PC-9 (cell line): ENCODE data around the gene COL4A3. TPM values are rescaled to one million over a fixed set of nuclear protein-coding genes. Genes with fewer than 3 reads are reported as not detected.

ENCODE experiments used
- BruUV-seq: library from RNA; stranded (reverse); fragments of 400-500 nt; replicated peaks from 2 replicates; lab custom pipeline; 2021; lab: Mats Ljungman, UMichigan
- CTCF ChIA-PET: fragments of 300-600 bp; sonication (Branson Sonifier 250); formaldehyde crosslinking; loops from one replicate; lab custom pipeline; 2022; ENCODE audit warnings: antibody characterized with exemption; lab: Charles Lee
- POLR2A ChIA-PET: fragments of 300-600 bp; sonication (Branson Sonifier 250); formaldehyde crosslinking; loops from one replicate; lab custom pipeline; 2022; ENCODE audit warnings: antibody characterized with exemption; ENCODE audit not compliant: unreplicated experiment; lab: Charles Lee
- DNase-seq, 2 experiments: peaks; one replicate each; pipeline versions ENCODE4 v3.0.0 to v3.0.0-alpha.2; 2015 to 2022; ENCODE audit warnings: mixed read lengths in 1 of 2
- H2AFZ ChIP-seq: fragments of 200-600 bp; sonication (generic); 2 replicates; pipeline ENCODE4 v1.8.1; 2017; ENCODE audit warnings: antibody characterized with exemption
- H3F3A ChIP-seq: fragments of 200-600 bp; sonication (generic); 2 replicates; pipeline ENCODE4 v1.8.1; 2017; ENCODE audit warnings: antibody characterized with exemption, mild to moderate bottlenecking, low read depth; ENCODE audit not compliant: insufficient read depth
- H3K27ac ChIP-seq: fragments of 200-600 bp; sonication (generic); 2 replicates; pipeline ENCODE4 v1.6.1; 2016; ENCODE audit warnings: mixed run types
- H3K27me3 ChIP-seq: fragments of 200-600 bp; sonication (generic); 2 replicates; pipeline ENCODE4 v1.6.1; 2016; ENCODE audit warnings: low read depth, mixed run types; ENCODE audit not compliant: insufficient read depth
- H3K36me3 ChIP-seq: fragments of 200-600 bp; sonication (generic); 2 replicates; pipeline ENCODE4 v1.6.1; 2016; ENCODE audit warnings: low read depth, mixed run types
- H3K4me1 ChIP-seq: fragments of 200-600 bp; sonication (generic); replicated peaks from 2 replicates; pipeline ENCODE4 v1.6.1; 2016; ENCODE audit warnings: mixed run types; ENCODE audit not compliant: insufficient read depth
- H3K4me2 ChIP-seq: fragments of 200-600 bp; sonication (generic); 2 replicates; pipeline ENCODE4 v1.6.1; 2017; ENCODE audit warnings: mixed run types
- H3K4me3 ChIP-seq: fragments of 200-600 bp; sonication (generic); 2 replicates; pipeline ENCODE4 v1.6.1; 2016; ENCODE audit warnings: mixed run types
- H3K79me2 ChIP-seq: fragments of 200-600 bp; sonication (generic); 2 replicates; pipeline ENCODE4 v1.6.1; 2017; ENCODE audit warnings: low read depth, mixed run types
- H3K9me2 ChIP-seq: fragments of 200-600 bp; sonication (generic); 2 replicates; pipeline ENCODE4 v1.8.1; 2017; ENCODE audit warnings: mild to moderate bottlenecking; ENCODE audit not compliant: insufficient read depth
- H3K9me3 ChIP-seq: fragments of 200-600 bp; sonication (generic); 2 replicates; pipeline ENCODE4 v1.8.1; 2016; ENCODE audit warnings: low read depth; ENCODE audit not compliant: insufficient read depth
- H4K20me1 ChIP-seq: fragments of 200-600 bp; sonication (generic); 2 replicates; pipeline ENCODE4 v1.8.1; 2017; ENCODE audit not compliant: insufficient read depth
- EZH2 ChIP-seq: fragments of 200-600 bp; sonication (generic); IDR thresholded peaks from 2 replicates; pipeline ENCODE4 v1.8.0; 2017; ENCODE audit warnings: antibody characterized with exemption, low read depth
- intact Hi-C: fragments of 100-400 bp; cut with micrococcal nuclease; formaldehyde crosslinking; loops from one replicate; pipeline ENCODE4 v1.10.0; 2022; ENCODE audit not compliant: unreplicated experiment
- total RNA-seq: library from RNA; stranded (reverse); gene quantifications from 2 replicates; pipeline ENCODE4 v1.2.3, GENCODE V29; 2021
- TF ChIP-seq, protein P1 (sequence below): fragments of 200-600 bp; sonication (generic); conservative IDR thresholded peaks from 2 replicates; pipeline ENCODE4 v1.6.1; 2017; ENCODE audit warnings: mixed run types, antibody characterized with exemption, mild to moderate bottlenecking, moderate library complexity

COL4A3 gene
- total RNA-seq, 1 experiment from 2014 or later = 2.2 TPM

DNA sequence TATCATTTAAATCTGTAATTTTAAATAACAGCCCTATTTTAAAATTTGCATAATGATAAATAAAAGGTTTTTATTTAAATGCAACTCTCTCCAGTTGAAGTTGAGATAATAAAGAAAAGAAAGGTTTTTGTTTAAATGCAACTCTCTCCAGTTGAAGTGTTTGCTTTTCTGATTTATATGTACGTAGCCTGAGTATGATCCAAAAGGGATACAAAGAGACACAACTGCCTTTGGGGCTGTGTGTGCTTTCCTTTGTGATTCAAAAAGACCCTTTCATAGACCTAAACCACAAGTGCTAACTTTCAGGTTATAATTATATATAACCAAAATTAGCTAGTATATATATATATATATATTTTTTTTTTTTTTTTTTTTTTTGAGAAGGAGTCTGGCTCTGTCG is 84.5 kb downstream of the COL4A3 start:
- no peaks in the 10 kb centered on the region for H3K9me3 ChIP-seq
- no peaks in the 10 kb centered on the region for H3K27me3 ChIP-seq
- TF ChIP-seq EZH2 = no peak
- ChIA-PET CTCF (no interaction called here), POLR2A (no interaction called here)
- no peak overlapping the region for H2AFZ ChIP-seq
- H4K20me1 ChIP-seq = no peaks in the 10 kb centered on the region
- H3K79me2 ChIP-seq = no peaks in the 10 kb centered on the region
- no peak overlapping the region for H3K4me3 ChIP-seq
- intact Hi-C loops = no loop called here
- H3F3A ChIP-seq = no peaks in the 10 kb centered on the region
- no peak overlapping the region for H3K27ac ChIP-seq
- DNase-seq = no peak
- BruUV-seq = no TSS peak
- no peaks in the 10 kb centered on the region for H3K4me1 ChIP-seq
- no peaks in the 10 kb centered on the region for H3K36me3 ChIP-seq
- H3K4me2 ChIP-seq = no peak overlapping the region
- no peaks in the 10 kb centered on the region for H3K9me2 ChIP-seq

DNA sequence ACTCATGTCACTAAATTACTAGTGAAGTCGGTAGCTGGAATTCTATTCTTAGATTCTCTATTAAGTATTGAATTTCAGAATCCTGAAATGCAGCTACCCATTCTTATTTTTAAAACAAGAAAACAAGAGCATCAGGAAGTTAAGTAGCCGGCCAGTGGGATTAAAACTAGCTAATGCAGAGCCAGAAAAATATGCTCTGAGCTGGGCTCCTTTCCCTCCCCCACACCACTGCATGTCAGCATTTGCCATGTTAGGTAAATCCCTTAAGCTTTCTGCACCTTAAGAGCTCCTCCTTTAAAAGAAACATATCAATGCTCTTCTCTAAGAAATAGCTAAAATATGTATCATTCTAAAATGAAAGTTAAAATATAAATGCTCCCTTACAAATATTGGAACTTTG is 88.4 kb downstream of the COL4A3 start:
- Histone ChIP-seq H3K4me2 (no peak overlapping the region), H3F3A (no peaks in the 10 kb centered on the region), H3K9me3 (no peaks in the 10 kb centered on the region), H4K20me1 (no peaks in the 10 kb centered on the region), H3K4me1 (no peaks in the 10 kb centered on the region), H3K36me3 (no peaks in the 10 kb centered on the region), H3K27me3 (no peaks in the 10 kb centered on the region), H3K9me2 (no peaks in the 10 kb centered on the region), H3K4me3 (no peak overlapping the region), H3K79me2 (no peaks in the 10 kb centered on the region), H3K27ac (no peak overlapping the region), H2AFZ (no peak overlapping the region)
- TF ChIP-seq, protein P1, sequence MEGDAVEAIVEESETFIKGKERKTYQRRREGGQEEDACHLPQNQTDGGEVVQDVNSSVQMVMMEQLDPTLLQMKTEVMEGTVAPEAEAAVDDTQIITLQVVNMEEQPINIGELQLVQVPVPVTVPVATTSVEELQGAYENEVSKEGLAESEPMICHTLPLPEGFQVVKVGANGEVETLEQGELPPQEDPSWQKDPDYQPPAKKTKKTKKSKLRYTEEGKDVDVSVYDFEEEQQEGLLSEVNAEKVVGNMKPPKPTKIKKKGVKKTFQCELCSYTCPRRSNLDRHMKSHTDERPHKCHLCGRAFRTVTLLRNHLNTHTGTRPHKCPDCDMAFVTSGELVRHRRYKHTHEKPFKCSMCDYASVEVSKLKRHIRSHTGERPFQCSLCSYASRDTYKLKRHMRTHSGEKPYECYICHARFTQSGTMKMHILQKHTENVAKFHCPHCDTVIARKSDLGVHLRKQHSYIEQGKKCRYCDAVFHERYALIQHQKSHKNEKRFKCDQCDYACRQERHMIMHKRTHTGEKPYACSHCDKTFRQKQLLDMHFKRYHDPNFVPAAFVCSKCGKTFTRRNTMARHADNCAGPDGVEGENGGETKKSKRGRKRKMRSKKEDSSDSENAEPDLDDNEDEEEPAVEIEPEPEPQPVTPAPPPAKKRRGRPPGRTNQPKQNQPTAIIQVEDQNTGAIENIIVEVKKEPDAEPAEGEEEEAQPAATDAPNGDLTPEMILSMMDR = no peak
- no peak for TF ChIP-seq EZH2
- DNase-seq = no peak
- intact Hi-C loops = no loop called here
- ChIA-PET POLR2A (no interaction called here), CTCF (no interaction called here)
- BruUV-seq = no TSS peak

DNA sequence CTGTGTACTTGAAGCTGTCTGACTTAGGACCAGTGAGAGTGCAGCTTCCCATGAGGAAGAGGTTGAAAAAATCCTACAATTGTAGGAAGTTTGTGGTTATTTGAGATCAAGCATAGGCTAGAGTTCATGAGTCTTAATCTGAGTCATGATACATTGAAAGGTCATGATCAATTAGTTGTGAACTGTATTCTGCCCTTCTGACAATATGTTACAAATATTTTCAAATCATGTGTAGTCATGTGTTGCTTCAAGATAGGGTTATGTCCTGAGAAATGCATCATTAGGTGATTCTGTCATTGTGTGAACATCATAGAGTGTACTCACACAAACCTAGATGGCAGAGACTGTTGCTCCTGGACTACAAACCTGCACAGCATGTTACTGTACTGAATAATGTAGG is 92.2 kb downstream of the COL4A3 start:
- H3K4me1 ChIP-seq = no peaks in the 10 kb centered on the region
- no peak for DNase-seq
- BruUV-seq = no TSS peak
- no peak overlapping the region for H3K27ac ChIP-seq
- H3K9me3 ChIP-seq = no peaks in the 10 kb centered on the region
- intact Hi-C loops = no loop called here
- no peak overlapping the region for H3K4me3 ChIP-seq
- H2AFZ ChIP-seq = no peak overlapping the region
- CTCF ChIA-PET = no interaction called here
- no peaks in the 10 kb centered on the region for H4K20me1 ChIP-seq
- no peaks in the 10 kb centered on the region for H3F3A ChIP-seq
- no peaks in the 10 kb centered on the region for H3K9me2 ChIP-seq
- H3K79me2 ChIP-seq = no peaks in the 10 kb centered on the region
- no peaks in the 10 kb centered on the region for H3K36me3 ChIP-seq
- POLR2A ChIA-PET = no interaction called here
- H3K27me3 ChIP-seq = no peaks in the 10 kb centered on the region
- TF ChIP-seq EZH2 = no peak
- TF ChIP-seq, protein P1 = no peak
- no peak overlapping the region for H3K4me2 ChIP-seq

DNA sequence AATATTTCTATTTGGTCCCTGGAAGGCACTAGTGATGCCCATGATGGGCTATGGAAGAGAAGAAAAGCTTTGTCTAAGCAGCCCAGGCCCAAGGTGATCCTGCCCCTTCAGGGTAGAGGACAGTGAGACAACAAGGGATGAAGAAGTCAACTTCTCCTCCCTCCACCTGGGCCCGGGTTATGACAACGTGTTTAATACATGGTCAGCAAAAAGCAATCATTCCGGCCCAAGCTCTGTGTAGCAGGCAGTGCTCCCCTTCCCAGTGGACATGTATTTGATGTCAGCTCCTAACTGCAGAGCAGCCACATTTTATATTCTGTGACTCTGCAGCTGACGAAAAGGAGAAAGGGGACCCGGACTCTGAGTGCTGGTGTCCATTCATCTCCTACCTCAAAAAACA is 93.4 kb downstream of the COL4A3 start:
- H3K4me1 ChIP-seq = no peaks in the 10 kb centered on the region
- H3K9me3 ChIP-seq = no peaks in the 10 kb centered on the region
- H2AFZ ChIP-seq = no peak overlapping the region
- intact Hi-C loops = no loop called here
- POLR2A ChIA-PET = interaction anchor here (0.5 kb wide), 1 partner anchor 1181 kb away, joined by 3 read pairs; no protein-coding TSS in a partner anchor
- no peaks in the 10 kb centered on the region for H3K79me2 ChIP-seq
- no peak for TF ChIP-seq EZH2
- TF ChIP-seq, protein P1 = no peak
- no TSS peak for BruUV-seq
- no peak overlapping the region for H3K4me3 ChIP-seq
- no peaks in the 10 kb centered on the region for H3K9me2 ChIP-seq
- no peaks in the 10 kb centered on the region for H3F3A ChIP-seq
- no peaks in the 10 kb centered on the region for H3K27me3 ChIP-seq
- no peak for DNase-seq
- H3K36me3 ChIP-seq = no peaks in the 10 kb centered on the region
- no peak overlapping the region for H3K27ac ChIP-seq
- no peaks in the 10 kb centered on the region for H4K20me1 ChIP-seq
- no peak overlapping the region for H3K4me2 ChIP-seq
- CTCF ChIA-PET = no interaction called here
